ENCODE data around the gene SLC24A4.

GRCh38 chr14:92502541-92503286 is 179.7 kb downstream of the SLC24A4 start:
- TF ChIP-seq TCF7L2 (IDR thresholded peaks at IDR 0.05; ENCODE audit: borderline replicate concordance, low read depth, low read length), result no peak
- TF ChIP-seq, protein P1, sequence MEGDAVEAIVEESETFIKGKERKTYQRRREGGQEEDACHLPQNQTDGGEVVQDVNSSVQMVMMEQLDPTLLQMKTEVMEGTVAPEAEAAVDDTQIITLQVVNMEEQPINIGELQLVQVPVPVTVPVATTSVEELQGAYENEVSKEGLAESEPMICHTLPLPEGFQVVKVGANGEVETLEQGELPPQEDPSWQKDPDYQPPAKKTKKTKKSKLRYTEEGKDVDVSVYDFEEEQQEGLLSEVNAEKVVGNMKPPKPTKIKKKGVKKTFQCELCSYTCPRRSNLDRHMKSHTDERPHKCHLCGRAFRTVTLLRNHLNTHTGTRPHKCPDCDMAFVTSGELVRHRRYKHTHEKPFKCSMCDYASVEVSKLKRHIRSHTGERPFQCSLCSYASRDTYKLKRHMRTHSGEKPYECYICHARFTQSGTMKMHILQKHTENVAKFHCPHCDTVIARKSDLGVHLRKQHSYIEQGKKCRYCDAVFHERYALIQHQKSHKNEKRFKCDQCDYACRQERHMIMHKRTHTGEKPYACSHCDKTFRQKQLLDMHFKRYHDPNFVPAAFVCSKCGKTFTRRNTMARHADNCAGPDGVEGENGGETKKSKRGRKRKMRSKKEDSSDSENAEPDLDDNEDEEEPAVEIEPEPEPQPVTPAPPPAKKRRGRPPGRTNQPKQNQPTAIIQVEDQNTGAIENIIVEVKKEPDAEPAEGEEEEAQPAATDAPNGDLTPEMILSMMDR (tag by site-specific recombination; IDR thresholded peaks at IDR 0.05), result no peak
- TF ChIP-seq ZNF701 (tag by site-specific recombination; IDR thresholded peaks at IDR 0.05), result no peak
- no peak for TF ChIP-seq ZNF660 (tag by site-specific recombination; IDR thresholded peaks at IDR 0.05)
- TF ChIP-seq, protein P2, sequence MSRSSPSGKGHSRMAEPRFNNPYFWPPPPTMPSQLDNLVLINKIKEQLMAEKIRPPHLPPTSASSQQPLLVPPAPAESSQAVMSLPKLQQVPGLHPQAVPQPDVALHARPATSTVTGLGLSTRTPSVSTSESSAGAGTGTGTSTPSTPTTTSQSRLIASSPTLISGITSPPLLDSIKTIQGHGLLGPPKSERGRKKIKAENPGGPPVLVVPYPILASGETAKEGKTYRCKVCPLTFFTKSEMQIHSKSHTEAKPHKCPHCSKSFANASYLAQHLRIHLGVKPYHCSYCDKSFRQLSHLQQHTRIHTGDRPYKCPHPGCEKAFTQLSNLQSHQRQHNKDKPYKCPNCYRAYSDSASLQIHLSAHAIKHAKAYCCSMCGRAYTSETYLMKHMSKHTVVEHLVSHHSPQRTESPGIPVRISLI (tag by site-specific recombination; IDR thresholded peaks at IDR 0.05), result no peak
- TF ChIP-seq ZNF658 (tag by site-specific recombination; IDR thresholded peaks at IDR 0.05), result no peak
- no peak for TF ChIP-seq ZNF324 (tag by site-specific recombination; IDR thresholded peaks at IDR 0.05)

Data from HEK293 (cell line).